Measurements from ENCODE around the gene ZFP1. TPM values are rescaled to one million over a fixed set of nuclear protein-coding genes. Genes with fewer than 3 reads are reported as not detected.

Gene ZFP1
- total RNA-seq, 1 experiment from 2014 or later = 15.3 TPM

GRCh38 chr16:75217389-75217851, 69.1 kb downstream of the ZFP1 start:
- Histone ChIP-seq H3K4me2 (ENCODE audit: insufficient read depth, insufficient read length, low read length) (no peak overlapping the region), H2BK5ac (ENCODE audit: insufficient read length, low read length) (no peak overlapping the region), H3K23ac (ENCODE audit: insufficient read length, low read depth, low read length) (no peak overlapping the region), H4K20me1 (ENCODE audit: control insufficient read depth, insufficient read depth, insufficient read length) (no peaks in the 10 kb centered on the region), H3K14ac (ENCODE audit: insufficient read depth, low read length) (no peak overlapping the region; the same call in 1 of the 2 replicates), H3K4me1 (ENCODE audit: insufficient read depth, low read length) (no peaks in the 10 kb centered on the region), H3K23me2 (ENCODE audit: insufficient read length, low read depth, low read length, poor library complexity, severe bottlenecking) (no peaks in the 10 kb centered on the region), H3K4ac (ENCODE audit: low read depth, low read length) (no peak overlapping the region), H2AK5ac (ENCODE audit: insufficient read length, low read length) (no peak overlapping the region), H3K9ac (ENCODE audit: extremely low read depth, insufficient read length, low read length) (no peak overlapping the region), H3K9me3 (ENCODE audit: control insufficient read depth, low read depth, low read length) (no peaks in the 10 kb centered on the region), H3T11ph (ENCODE audit: low read length) (no peak overlapping the region), H3K56ac (ENCODE audit: insufficient read length, low read depth, low read length) (no peak overlapping the region), H2BK20ac (ENCODE audit: low read depth, low read length, poor library complexity, severe bottlenecking) (no peak overlapping the region), H2BK12ac (ENCODE audit: insufficient read length, low read depth, low read length) (no peak overlapping the region), H3K79me2 (ENCODE audit: insufficient read depth, low read length) (no peaks in the 10 kb centered on the region), H4K8ac (replicated peaks; ENCODE audit: insufficient read length, low read depth, low read length) (no peak overlapping the region), H3K27ac (ENCODE audit: insufficient read length, low read depth, low read length) (no peak overlapping the region), H3K27me3 (ENCODE audit: insufficient read depth, low read length) (no peaks in the 10 kb centered on the region), H4K91ac (ENCODE audit: insufficient read length, low read depth, low read length) (no peak overlapping the region), H3K18ac (ENCODE audit: insufficient read length, low read depth, low read length) (no peak overlapping the region), H2BK15ac (ENCODE audit: low read depth, low read length) (no peak overlapping the region), H3K79me1 (ENCODE audit: insufficient read depth, low read depth, low read length, poor library complexity, severe bottlenecking) (no peaks in the 10 kb centered on the region), H4K5ac (ENCODE audit: insufficient read length, low read depth, low read length) (no peak overlapping the region), H2BK120ac (ENCODE audit: low read depth, low read length, poor library complexity, severe bottlenecking) (no peak overlapping the region), H2AFZ (ENCODE audit: low read length) (no peak overlapping the region)
- no peaks in the 10 kb centered on the region for H3K27me3 Mint-ChIP-seq (ENCODE audit: low read depth)
- H3K9me3 Mint-ChIP-seq = no peaks in the 10 kb centered on the region
- no peaks in the 10 kb centered on the region for H3K36me3 Mint-ChIP-seq (ENCODE audit: insufficient read depth in 1 of 3, low read depth in 3 of 3)
- no peak overlapping the region for H3K27ac Mint-ChIP-seq
- DNase-seq = no peak
- no peak overlapping the region for H3K4me3 Mint-ChIP-seq
- no CpG with 5 or more reads among the region's 11 CpGs for WGBS (ENCODE audit: extremely low coverage, insufficient read length, low lambda C conversion rate)
- peaks cover 3 to 14% of the 10 kb centered on the region in 2 experiments; a peak in 3 of 4 replicates for H3K4me1 Mint-ChIP-seq
- no peak for TF ChIP-seq CTCF (conservative IDR thresholded peaks at IDR 0.05)
